ENCODE data around the gene KCNE1.

Gene KCNE1

DNA sequence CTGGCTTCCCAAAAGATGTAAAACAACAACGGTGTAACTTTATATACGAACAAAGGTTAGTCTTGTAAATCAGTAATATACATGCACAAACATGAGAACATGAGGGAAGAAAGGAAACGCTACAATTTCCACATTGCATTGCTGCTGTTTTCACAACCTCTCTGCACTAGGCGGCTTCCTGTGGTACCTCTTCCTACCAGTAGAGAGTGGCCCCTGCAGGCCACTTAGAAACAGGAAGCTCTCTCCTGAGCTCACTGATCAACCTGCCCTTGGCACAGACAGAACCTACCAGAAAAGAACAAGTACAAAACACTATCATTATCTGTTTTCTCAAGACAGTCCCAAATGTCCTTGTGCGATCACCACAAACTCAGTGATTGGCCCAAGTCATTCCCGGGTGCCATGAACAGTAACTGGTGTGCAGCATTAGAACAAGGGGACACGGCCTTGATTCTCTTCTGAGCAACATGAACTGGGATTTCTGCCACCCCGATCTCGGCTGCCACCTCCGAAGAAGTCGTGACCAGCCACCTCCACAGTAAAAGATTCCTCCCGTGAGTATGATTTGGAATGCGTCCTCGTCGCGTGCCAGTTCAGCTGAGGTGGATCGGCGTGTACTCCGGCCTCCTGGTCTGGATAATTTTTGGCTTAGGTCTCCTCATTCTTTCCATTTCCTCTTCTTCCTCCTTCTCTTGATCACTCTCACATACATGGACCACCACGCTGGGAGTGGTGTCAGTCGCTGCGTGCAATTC is 5.7 kb upstream of the KCNE1 start:
- peaks cover 6 to 16% of the 10 kb centered on the region in 2 donors for H3K4me1 ChIP-seq (ENCODE audit: control insufficient read depth in 2 of 2, insufficient read depth in 2 of 2, low read length in 2 of 2)
- H3K36me3 ChIP-seq (ENCODE audit: control insufficient read depth in 2 of 2, insufficient read depth in 2 of 2, low read length in 2 of 2) = peaks cover 22 to 25% of the 10 kb centered on the region in 2 donors
- H3K9me3 ChIP-seq (ENCODE audit: control insufficient read depth in 2 of 2, low read length in 2 of 2) = no peaks in the 10 kb centered on the region
- no peak overlapping the region for H3K9ac ChIP-seq (ENCODE audit: low read depth in 1 of 2, low read length in 2 of 2)
- H3K4me3 ChIP-seq (ENCODE audit: low read length in 2 of 2) = no peak overlapping the region
- H3K27ac ChIP-seq (ENCODE audit: low read depth in 2 of 2, low read length in 2 of 2) = peak overlapping the region in 1 of 2 donors; percentile 11
- H3K27me3 ChIP-seq (ENCODE audit: control insufficient read depth in 2 of 2, insufficient read depth in 2 of 2, low read length in 2 of 2) = no peaks in the 10 kb centered on the region

- H3K27ac ChIP-seq (ENCODE audit: low read depth in 2 of 2, low read length in 2 of 2) = no peak overlapping the region
Observed at GRCh38 chr21:34517039-34517438, 5.0 kb upstream of the KCNE1 start.

DNA sequence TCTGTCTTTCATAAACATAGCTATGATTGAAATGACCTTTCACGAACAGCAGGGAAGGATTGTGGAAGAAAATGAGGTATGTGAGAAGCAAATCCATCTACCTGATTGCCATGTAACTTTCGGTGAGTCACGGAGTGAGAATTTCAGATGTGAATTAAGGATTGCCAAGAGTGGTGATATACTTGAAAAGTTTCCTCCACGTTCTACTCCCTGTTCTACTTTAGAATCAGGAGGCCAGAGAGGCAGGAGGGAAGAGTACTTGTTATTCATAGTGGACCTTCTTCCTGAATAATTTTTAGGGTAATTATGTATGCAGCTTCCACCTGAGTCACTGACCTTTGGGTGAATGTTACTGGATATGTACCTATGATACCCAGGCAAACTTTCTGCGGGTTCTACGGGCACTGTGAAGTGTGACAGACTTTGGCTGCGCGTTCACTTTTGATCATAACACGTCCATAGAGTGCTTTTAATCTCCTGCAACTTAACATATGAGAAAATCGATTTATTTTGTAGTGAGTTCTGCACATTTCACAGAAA is 2.6 kb upstream of the KCNE1 start:
- no peaks in the 10 kb centered on the region for H3K27me3 ChIP-seq (ENCODE audit: control insufficient read depth in 2 of 2, insufficient read depth in 2 of 2, low read length in 2 of 2)
- peaks cover 9 to 13% of the 10 kb centered on the region in 2 donors for H3K36me3 ChIP-seq (ENCODE audit: control insufficient read depth in 2 of 2, insufficient read depth in 2 of 2, low read length in 2 of 2)
- no peaks in the 10 kb centered on the region for H3K9me3 ChIP-seq (ENCODE audit: control insufficient read depth in 2 of 2, low read length in 2 of 2)
- peaks cover 0 to 6% of the 10 kb centered on the region in 2 donors for H3K4me1 ChIP-seq (ENCODE audit: control insufficient read depth in 2 of 2, insufficient read depth in 2 of 2, low read length in 2 of 2)
- no peak overlapping the region for H3K27ac ChIP-seq (ENCODE audit: low read depth in 2 of 2, low read length in 2 of 2)
- no peak overlapping the region for H3K9ac ChIP-seq (ENCODE audit: low read depth in 1 of 2, low read length in 2 of 2)
- H3K4me3 ChIP-seq (ENCODE audit: low read length in 2 of 2) = no peak overlapping the region

More at GRCh38 chr21:34517039-34517438, 5.0 kb upstream of the KCNE1 start:
- Histone ChIP-seq H3K9ac (ENCODE audit: low read depth in 1 of 2, low read length in 2 of 2) (no peak overlapping the region), H3K9me3 (ENCODE audit: control insufficient read depth in 2 of 2, low read length in 2 of 2) (no peaks in the 10 kb centered on the region), H3K4me3 (ENCODE audit: low read length in 2 of 2) (no peak overlapping the region), H3K36me3 (ENCODE audit: control insufficient read depth in 2 of 2, insufficient read depth in 2 of 2, low read length in 2 of 2) (peaks cover 22 to 25% of the 10 kb centered on the region in 2 donors), H3K27me3 (ENCODE audit: control insufficient read depth in 2 of 2, insufficient read depth in 2 of 2, low read length in 2 of 2) (no peaks in the 10 kb centered on the region), H3K4me1 (ENCODE audit: control insufficient read depth in 2 of 2, insufficient read depth in 2 of 2, low read length in 2 of 2) (peaks cover 2 to 15% of the 10 kb centered on the region in 2 donors)

- H3K27me3 ChIP-seq (ENCODE audit: control insufficient read depth in 2 of 2, insufficient read depth in 2 of 2, low read length in 2 of 2) = no peaks in the 10 kb centered on the region
- no peak overlapping the region for H3K27ac ChIP-seq (ENCODE audit: low read depth in 2 of 2, low read length in 2 of 2)
- peaks cover 0 to 6% of the 10 kb centered on the region in 2 donors for H3K4me1 ChIP-seq (ENCODE audit: control insufficient read depth in 2 of 2, insufficient read depth in 2 of 2, low read length in 2 of 2)
- H3K4me3 ChIP-seq (ENCODE audit: low read length in 2 of 2) = no peak overlapping the region
- no peak overlapping the region for H3K9ac ChIP-seq (ENCODE audit: low read depth in 1 of 2, low read length in 2 of 2)
- no peaks in the 10 kb centered on the region for H3K9me3 ChIP-seq (ENCODE audit: control insufficient read depth in 2 of 2, low read length in 2 of 2)
- peaks cover 5 to 11% of the 10 kb centered on the region in 2 donors for H3K36me3 ChIP-seq (ENCODE audit: control insufficient read depth in 2 of 2, insufficient read depth in 2 of 2, low read length in 2 of 2)
Observed at GRCh38 chr21:34513129-34513675, 1.2 kb upstream of the KCNE1 start.

GRCh38 chr21:34511181-34511580 is 829 bp downstream of the KCNE1 start:
- Histone ChIP-seq H3K27me3 (ENCODE audit: control insufficient read depth in 2 of 2, insufficient read depth in 2 of 2, low read length in 2 of 2) (peaks cover 0 to 2% of the 10 kb centered on the region in 2 donors), H3K4me3 (ENCODE audit: low read length in 2 of 2) (no peak overlapping the region), H3K36me3 (ENCODE audit: control insufficient read depth in 2 of 2, insufficient read depth in 2 of 2, low read length in 2 of 2) (no peaks in the 10 kb centered on the region), H3K9ac (ENCODE audit: low read depth in 1 of 2, low read length in 2 of 2) (no peak overlapping the region), H3K27ac (ENCODE audit: low read depth in 2 of 2, low read length in 2 of 2) (peak overlapping the region in 1 of 2 donors; percentile 14), H3K9me3 (ENCODE audit: control insufficient read depth in 2 of 2, low read length in 2 of 2) (no peaks in the 10 kb centered on the region), H3K4me1 (ENCODE audit: control insufficient read depth in 2 of 2, insufficient read depth in 2 of 2, low read length in 2 of 2) (peaks cover 0 to 6% of the 10 kb centered on the region in 2 donors)

DNA sequence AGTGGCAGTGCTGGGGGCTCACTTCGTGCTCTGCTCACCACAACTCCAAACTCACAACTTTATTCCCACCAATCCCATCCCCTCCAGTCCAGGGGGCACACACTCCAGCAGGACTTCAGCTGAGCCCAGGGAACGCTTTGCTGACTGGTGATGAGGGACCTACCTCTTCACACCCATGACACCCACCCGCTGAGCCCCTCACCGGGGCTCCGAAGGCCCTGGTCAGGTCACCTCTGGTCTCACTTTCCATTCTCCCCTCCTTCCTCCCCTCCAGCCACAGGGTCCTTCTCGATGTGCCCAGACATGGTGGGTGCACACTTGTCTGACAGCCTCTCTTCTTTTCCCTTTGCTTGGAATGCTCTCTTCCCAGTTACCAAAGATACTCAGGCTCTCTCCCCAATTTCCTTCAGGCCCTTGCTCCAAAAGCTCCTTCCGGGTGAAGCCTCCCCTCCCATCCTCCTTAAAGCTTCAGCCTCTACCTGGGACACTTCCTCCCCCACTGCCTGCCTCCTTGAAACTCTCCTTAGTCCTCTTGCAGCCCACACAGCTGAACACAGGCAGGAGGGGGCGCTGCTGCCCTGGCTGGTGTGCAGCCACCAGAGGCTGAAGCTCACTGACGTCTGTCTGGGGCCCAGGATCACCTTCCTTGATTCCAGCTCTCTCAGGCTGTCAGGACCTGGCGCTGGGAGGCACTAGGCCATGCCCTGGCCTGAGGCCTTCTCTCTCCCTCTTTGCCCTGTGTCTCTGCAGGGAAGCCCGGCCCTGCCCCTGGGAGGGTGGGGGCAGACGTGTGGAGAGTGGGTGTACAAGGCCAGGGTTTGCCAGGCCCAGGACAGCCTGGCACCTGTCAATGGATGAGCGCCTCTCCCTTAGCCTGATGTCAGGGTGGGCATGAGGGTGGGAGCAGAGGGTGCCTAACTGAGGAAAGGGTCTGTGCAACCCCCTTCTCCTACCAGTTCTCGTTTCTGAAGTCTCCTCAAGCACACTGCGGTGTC is 1.6 kb downstream of the KCNE1 start:
- H3K9me3 ChIP-seq (ENCODE audit: control insufficient read depth in 2 of 2, low read length in 2 of 2) = no peaks in the 10 kb centered on the region
- H3K36me3 ChIP-seq (ENCODE audit: control insufficient read depth in 2 of 2, insufficient read depth in 2 of 2, low read length in 2 of 2) = no peaks in the 10 kb centered on the region
- peak overlapping the region in 1 of 2 donors; percentile 31 for H3K27ac ChIP-seq (ENCODE audit: low read depth in 2 of 2, low read length in 2 of 2)
- H3K27me3 ChIP-seq (ENCODE audit: control insufficient read depth in 2 of 2, insufficient read depth in 2 of 2, low read length in 2 of 2) = peaks cover 0 to 3% of the 10 kb centered on the region in 2 donors
- no peak overlapping the region for H3K4me3 ChIP-seq (ENCODE audit: low read length in 2 of 2)
- peak overlapping the region in 1 of 2 donors; percentile 38 for H3K9ac ChIP-seq (ENCODE audit: low read depth in 1 of 2, low read length in 2 of 2)
- peaks cover 0 to 6% of the 10 kb centered on the region in 2 donors for H3K4me1 ChIP-seq (ENCODE audit: control insufficient read depth in 2 of 2, insufficient read depth in 2 of 2, low read length in 2 of 2)

DNA sequence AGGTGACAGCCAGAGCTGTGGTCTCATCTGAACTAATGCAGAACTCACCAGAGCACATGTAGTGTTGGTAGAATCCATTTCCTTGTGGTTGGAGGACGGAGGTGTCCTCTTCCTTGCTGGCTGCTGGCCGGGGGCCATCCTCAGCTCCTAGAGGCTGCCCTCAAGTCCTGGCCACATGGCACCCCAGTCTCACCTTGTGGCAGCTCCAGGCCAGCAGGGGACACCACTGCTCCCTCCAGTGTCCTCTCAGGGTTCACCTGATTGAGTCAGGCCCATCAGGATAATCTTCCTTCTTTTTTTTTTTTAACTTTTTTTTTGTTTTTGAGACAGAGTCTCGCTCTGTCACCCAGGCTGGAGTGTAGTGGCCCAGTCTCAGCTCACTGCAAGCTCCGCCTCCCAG is 2.9 kb downstream of the KCNE1 start:
- Histone ChIP-seq H3K27ac (ENCODE audit: low read depth in 2 of 2, low read length in 2 of 2) (no peak overlapping the region), H3K9ac (ENCODE audit: low read depth in 1 of 2, low read length in 2 of 2) (no peak overlapping the region), H3K9me3 (ENCODE audit: control insufficient read depth in 2 of 2, low read length in 2 of 2) (no peaks in the 10 kb centered on the region), H3K36me3 (ENCODE audit: control insufficient read depth in 2 of 2, insufficient read depth in 2 of 2, low read length in 2 of 2) (no peaks in the 10 kb centered on the region), H3K27me3 (ENCODE audit: control insufficient read depth in 2 of 2, insufficient read depth in 2 of 2, low read length in 2 of 2) (peaks cover 0 to 3% of the 10 kb centered on the region in 2 donors), H3K4me3 (ENCODE audit: low read length in 2 of 2) (no peak overlapping the region), H3K4me1 (ENCODE audit: control insufficient read depth in 2 of 2, insufficient read depth in 2 of 2, low read length in 2 of 2) (peaks cover 0 to 6% of the 10 kb centered on the region in 2 donors)

DNA sequence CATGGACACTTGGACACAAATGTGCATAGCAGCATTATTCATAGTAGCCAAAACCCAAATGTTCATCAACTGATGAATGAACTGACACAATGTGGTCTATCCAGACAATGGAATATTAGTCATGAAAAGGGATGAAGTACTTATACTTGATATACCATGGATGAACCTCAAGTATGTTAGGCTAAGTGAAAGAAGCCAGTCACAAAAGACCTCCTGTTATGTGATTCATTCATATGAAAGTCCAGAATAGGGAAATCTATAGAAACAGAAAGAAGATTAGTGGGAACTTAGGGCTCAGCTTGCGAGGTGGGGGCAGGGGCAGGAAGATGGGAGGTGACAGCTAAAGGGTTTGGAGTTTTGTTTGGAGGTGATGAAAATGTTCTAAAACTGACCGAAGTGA is 7.4 kb downstream of the KCNE1 start:
- Histone ChIP-seq H3K9me3 (ENCODE audit: control insufficient read depth in 2 of 2, low read length in 2 of 2) (no peaks in the 10 kb centered on the region), H3K9ac (ENCODE audit: low read depth in 1 of 2, low read length in 2 of 2) (no peak overlapping the region), H3K27ac (ENCODE audit: low read depth in 2 of 2, low read length in 2 of 2) (no peak overlapping the region), H3K36me3 (ENCODE audit: control insufficient read depth in 2 of 2, insufficient read depth in 2 of 2, low read length in 2 of 2) (no peaks in the 10 kb centered on the region), H3K4me1 (ENCODE audit: control insufficient read depth in 2 of 2, insufficient read depth in 2 of 2, low read length in 2 of 2) (no peaks in the 10 kb centered on the region), H3K4me3 (ENCODE audit: low read length in 2 of 2) (no peak overlapping the region), H3K27me3 (ENCODE audit: control insufficient read depth in 2 of 2, insufficient read depth in 2 of 2, low read length in 2 of 2) (peaks cover 0 to 3% of the 10 kb centered on the region in 2 donors)

GRCh38 chr21:34502480-34503106 is 9.4 kb downstream of the KCNE1 start:
- no peaks in the 10 kb centered on the region for H3K9me3 ChIP-seq (ENCODE audit: control insufficient read depth in 2 of 2, low read length in 2 of 2)
- H3K27me3 ChIP-seq (ENCODE audit: control insufficient read depth in 2 of 2, insufficient read depth in 2 of 2, low read length in 2 of 2) = peaks cover 0 to 3% of the 10 kb centered on the region in 2 donors
- H3K4me3 ChIP-seq (ENCODE audit: low read length in 2 of 2) = no peak overlapping the region
- H3K36me3 ChIP-seq (ENCODE audit: control insufficient read depth in 2 of 2, insufficient read depth in 2 of 2, low read length in 2 of 2) = no peaks in the 10 kb centered on the region
- no peak overlapping the region for H3K27ac ChIP-seq (ENCODE audit: low read depth in 2 of 2, low read length in 2 of 2)
- no peak overlapping the region for H3K9ac ChIP-seq (ENCODE audit: low read depth in 1 of 2, low read length in 2 of 2)
- no peaks in the 10 kb centered on the region for H3K4me1 ChIP-seq (ENCODE audit: control insufficient read depth in 2 of 2, insufficient read depth in 2 of 2, low read length in 2 of 2)

All from mucosa of rectum (tissue), 2 donors.